ENCODE results near the gene LRRC38. TPM values are rescaled to one million over a fixed set of nuclear protein-coding genes. Genes with fewer than 3 reads are reported as not detected.

LRRC38 gene
- total RNA-seq, 1 donor from 2014 or later = not detected

- FAIRE-seq (no peak), DNase-seq (ENCODE audit: low read depth) (no peak)
- H3K9me3 ChIP-seq (ENCODE audit: insufficient read depth, low read depth, low read length) = peaks cover 3% of the 10 kb centered on the region
- no peaks in the 10 kb centered on the region for H3K79me2 ChIP-seq (ENCODE audit: insufficient read depth, low read length)
- H3K4me2 ChIP-seq (ENCODE audit: low read length) = no peak overlapping the region
- TF ChIP-seq EZH2 (IDR thresholded peaks at IDR 0.05; ENCODE audit: insufficient read depth, low read length) = no peak
- TF ChIP-seq, protein P1, sequence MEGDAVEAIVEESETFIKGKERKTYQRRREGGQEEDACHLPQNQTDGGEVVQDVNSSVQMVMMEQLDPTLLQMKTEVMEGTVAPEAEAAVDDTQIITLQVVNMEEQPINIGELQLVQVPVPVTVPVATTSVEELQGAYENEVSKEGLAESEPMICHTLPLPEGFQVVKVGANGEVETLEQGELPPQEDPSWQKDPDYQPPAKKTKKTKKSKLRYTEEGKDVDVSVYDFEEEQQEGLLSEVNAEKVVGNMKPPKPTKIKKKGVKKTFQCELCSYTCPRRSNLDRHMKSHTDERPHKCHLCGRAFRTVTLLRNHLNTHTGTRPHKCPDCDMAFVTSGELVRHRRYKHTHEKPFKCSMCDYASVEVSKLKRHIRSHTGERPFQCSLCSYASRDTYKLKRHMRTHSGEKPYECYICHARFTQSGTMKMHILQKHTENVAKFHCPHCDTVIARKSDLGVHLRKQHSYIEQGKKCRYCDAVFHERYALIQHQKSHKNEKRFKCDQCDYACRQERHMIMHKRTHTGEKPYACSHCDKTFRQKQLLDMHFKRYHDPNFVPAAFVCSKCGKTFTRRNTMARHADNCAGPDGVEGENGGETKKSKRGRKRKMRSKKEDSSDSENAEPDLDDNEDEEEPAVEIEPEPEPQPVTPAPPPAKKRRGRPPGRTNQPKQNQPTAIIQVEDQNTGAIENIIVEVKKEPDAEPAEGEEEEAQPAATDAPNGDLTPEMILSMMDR (IDR thresholded peaks at IDR 0.05; ENCODE audit: insufficient read depth, low read depth, low read length) = no peak
- no peak overlapping the region for H3K27ac Mint-ChIP-seq (ENCODE audit: unreplicated experiment)
- no peaks in the 10 kb centered on the region for H3K9me3 Mint-ChIP-seq (ENCODE audit: unreplicated experiment)
- no peaks in the 10 kb centered on the region for H3K36me3 Mint-ChIP-seq (ENCODE audit: low read depth, unreplicated experiment)
- no peaks in the 10 kb centered on the region for H3K4me1 ChIP-seq (ENCODE audit: insufficient read depth, low read length)
- no peak overlapping the region for H3K27ac ChIP-seq (ENCODE audit: low read depth, low read length)
- no peak overlapping the region for H3K4me3 ChIP-seq (ENCODE audit: insufficient read depth, low read depth, low read length)
- H2AFZ ChIP-seq (ENCODE audit: low read depth, low read length) = no peak overlapping the region
- H3K4me3 Mint-ChIP-seq (ENCODE audit: unreplicated experiment) = no peak overlapping the region
- no peaks in the 10 kb centered on the region for H4K20me1 ChIP-seq (ENCODE audit: insufficient read depth, low read length)
- no peaks in the 10 kb centered on the region for H3K4me1 Mint-ChIP-seq (ENCODE audit: low read depth, unreplicated experiment)
- H3K36me3 ChIP-seq (ENCODE audit: insufficient read depth, low read length) = no peaks in the 10 kb centered on the region
- peaks cover 24% of the 10 kb centered on the region for H3K27me3 Mint-ChIP-seq (ENCODE audit: low read depth, unreplicated experiment)
- H3K9ac ChIP-seq (ENCODE audit: low read length) = no peak overlapping the region
- no peaks in the 10 kb centered on the region for H3K27me3 ChIP-seq (ENCODE audit: insufficient read depth, low read length)
Observed at GRCh38 chr1:13498553-13498952, 15.2 kb downstream of the LRRC38 start.

- Histone ChIP-seq H3K36me3 (ENCODE audit: insufficient read depth, low read length) (no peaks in the 10 kb centered on the region), H3K27ac (ENCODE audit: low read depth, low read length) (no peak overlapping the region), H3K9me3 (ENCODE audit: insufficient read depth, low read depth, low read length) (peaks cover 3% of the 10 kb centered on the region), H3K4me2 (ENCODE audit: low read length) (no peak overlapping the region), H3K4me1 (ENCODE audit: insufficient read depth, low read length) (no peaks in the 10 kb centered on the region), H3K9ac (ENCODE audit: low read length) (no peak overlapping the region), H2AFZ (ENCODE audit: low read depth, low read length) (no peak overlapping the region), H3K79me2 (ENCODE audit: insufficient read depth, low read length) (no peaks in the 10 kb centered on the region), H4K20me1 (ENCODE audit: insufficient read depth, low read length) (no peaks in the 10 kb centered on the region), H3K4me3 (ENCODE audit: insufficient read depth, low read depth, low read length) (no peak overlapping the region), H3K27me3 (ENCODE audit: insufficient read depth, low read length) (no peaks in the 10 kb centered on the region)
- no peak overlapping the region for H3K4me3 Mint-ChIP-seq (ENCODE audit: unreplicated experiment)
- H3K27ac Mint-ChIP-seq (ENCODE audit: unreplicated experiment) = no peak overlapping the region
- peaks cover 19% of the 10 kb centered on the region for H3K27me3 Mint-ChIP-seq (ENCODE audit: low read depth, unreplicated experiment)
- H3K36me3 Mint-ChIP-seq (ENCODE audit: low read depth, unreplicated experiment) = no peaks in the 10 kb centered on the region
- FAIRE-seq (no peak), DNase-seq (ENCODE audit: low read depth) (no peak)
- TF ChIP-seq, protein P1 (IDR thresholded peaks at IDR 0.05; ENCODE audit: insufficient read depth, low read depth, low read length) = no peak
- TF ChIP-seq EZH2 (IDR thresholded peaks at IDR 0.05; ENCODE audit: insufficient read depth, low read length) = no peak
- peaks cover 2% of the 10 kb centered on the region for H3K4me1 Mint-ChIP-seq (ENCODE audit: low read depth, unreplicated experiment)
- no peaks in the 10 kb centered on the region for H3K9me3 Mint-ChIP-seq (ENCODE audit: unreplicated experiment)
Observed at GRCh38 chr1:13495186-13495585, 18.6 kb downstream of the LRRC38 start.

DNA sequence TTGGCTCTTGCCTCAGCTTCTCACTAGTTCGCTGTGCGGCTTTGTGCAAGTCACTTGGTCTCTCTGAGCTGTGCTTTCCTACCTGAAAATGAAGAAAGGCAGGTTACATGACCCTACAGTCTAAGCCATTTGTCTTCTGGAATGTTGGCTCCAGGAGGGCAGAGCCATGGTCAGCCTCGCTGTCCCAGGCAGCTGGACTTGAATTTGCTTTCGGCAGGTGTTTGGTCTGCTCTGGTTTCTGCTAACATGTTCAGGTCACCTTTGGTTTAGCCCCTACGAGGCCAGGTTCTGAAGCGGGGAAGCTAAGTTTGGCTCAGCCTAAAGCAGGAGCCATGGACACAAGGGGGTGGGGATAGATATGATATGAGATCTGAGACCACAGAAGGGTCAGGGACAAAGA lies 19.1 kb downstream of the LRRC38 start:
- Mint-ChIP-seq H3K27ac (ENCODE audit: unreplicated experiment) (no peak overlapping the region), H3K9me3 (ENCODE audit: unreplicated experiment) (no peaks in the 10 kb centered on the region), H3K4me1 (ENCODE audit: low read depth, unreplicated experiment) (peaks cover 2% of the 10 kb centered on the region), H3K4me3 (ENCODE audit: unreplicated experiment) (no peak overlapping the region), H3K27me3 (ENCODE audit: low read depth, unreplicated experiment) (peaks cover 22% of the 10 kb centered on the region), H3K36me3 (ENCODE audit: low read depth, unreplicated experiment) (no peaks in the 10 kb centered on the region)
- Histone ChIP-seq H3K27me3 (ENCODE audit: insufficient read depth, low read length) (no peaks in the 10 kb centered on the region), H3K9me3 (ENCODE audit: insufficient read depth, low read depth, low read length) (peaks cover 3% of the 10 kb centered on the region), H3K36me3 (ENCODE audit: insufficient read depth, low read length) (no peaks in the 10 kb centered on the region), H4K20me1 (ENCODE audit: insufficient read depth, low read length) (no peaks in the 10 kb centered on the region), H2AFZ (ENCODE audit: low read depth, low read length) (no peak overlapping the region), H3K79me2 (ENCODE audit: insufficient read depth, low read length) (no peaks in the 10 kb centered on the region), H3K4me3 (ENCODE audit: insufficient read depth, low read depth, low read length) (no peak overlapping the region), H3K4me1 (ENCODE audit: insufficient read depth, low read length) (no peaks in the 10 kb centered on the region), H3K27ac (ENCODE audit: low read depth, low read length) (no peak overlapping the region), H3K9ac (ENCODE audit: low read length) (no peak overlapping the region), H3K4me2 (ENCODE audit: low read length) (no peak overlapping the region)
- no peak for DNase-seq (ENCODE audit: low read depth)
- TF ChIP-seq, protein P1 (IDR thresholded peaks at IDR 0.05; ENCODE audit: insufficient read depth, low read depth, low read length) = no peak
- no peak for TF ChIP-seq EZH2 (IDR thresholded peaks at IDR 0.05; ENCODE audit: insufficient read depth, low read length)
- no peak for FAIRE-seq
